ENCODE data around the gene GDPD5. TPM values are rescaled to one million over a fixed set of nuclear protein-coding genes. Genes with fewer than 3 reads are reported as not detected.

Gene GDPD5
- polyA plus RNA-seq, 1 experiment, result 1.4 TPM

DNA sequence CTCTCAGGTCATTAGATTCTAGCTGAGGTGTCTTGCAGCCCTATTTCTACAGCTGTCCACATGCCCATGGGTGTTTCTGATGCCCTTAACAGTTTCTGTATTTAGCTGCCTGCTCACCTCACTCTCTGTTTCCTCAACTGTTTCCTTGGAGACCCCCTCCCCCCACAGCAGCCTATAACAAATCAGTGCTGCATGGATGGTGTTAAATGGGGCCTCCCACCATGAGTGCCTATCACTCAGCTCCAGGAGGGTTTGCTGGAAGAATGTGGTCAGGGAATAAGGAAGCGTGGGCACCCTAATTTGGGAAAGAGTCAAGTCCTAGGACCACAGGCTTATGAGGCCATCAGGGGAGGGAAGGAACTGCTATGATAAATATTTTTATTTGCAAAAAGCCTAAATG is 101.3 kb downstream of the GDPD5 start:
- H3K27me3 ChIP-seq (ENCODE audit: control insufficient read depth, insufficient read depth, low read length), result peaks cover 10% of the 10 kb centered on the region
- TF ChIP-seq, protein P1, sequence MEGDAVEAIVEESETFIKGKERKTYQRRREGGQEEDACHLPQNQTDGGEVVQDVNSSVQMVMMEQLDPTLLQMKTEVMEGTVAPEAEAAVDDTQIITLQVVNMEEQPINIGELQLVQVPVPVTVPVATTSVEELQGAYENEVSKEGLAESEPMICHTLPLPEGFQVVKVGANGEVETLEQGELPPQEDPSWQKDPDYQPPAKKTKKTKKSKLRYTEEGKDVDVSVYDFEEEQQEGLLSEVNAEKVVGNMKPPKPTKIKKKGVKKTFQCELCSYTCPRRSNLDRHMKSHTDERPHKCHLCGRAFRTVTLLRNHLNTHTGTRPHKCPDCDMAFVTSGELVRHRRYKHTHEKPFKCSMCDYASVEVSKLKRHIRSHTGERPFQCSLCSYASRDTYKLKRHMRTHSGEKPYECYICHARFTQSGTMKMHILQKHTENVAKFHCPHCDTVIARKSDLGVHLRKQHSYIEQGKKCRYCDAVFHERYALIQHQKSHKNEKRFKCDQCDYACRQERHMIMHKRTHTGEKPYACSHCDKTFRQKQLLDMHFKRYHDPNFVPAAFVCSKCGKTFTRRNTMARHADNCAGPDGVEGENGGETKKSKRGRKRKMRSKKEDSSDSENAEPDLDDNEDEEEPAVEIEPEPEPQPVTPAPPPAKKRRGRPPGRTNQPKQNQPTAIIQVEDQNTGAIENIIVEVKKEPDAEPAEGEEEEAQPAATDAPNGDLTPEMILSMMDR (IDR thresholded peaks at IDR 0.05; ENCODE audit: low read depth, low read length), result no peak
- peaks cover 11% of the 10 kb centered on the region for H3K9me3 ChIP-seq (ENCODE audit: control insufficient read depth, insufficient read depth, low read length)
- ChIA-PET CTCF (interaction anchor here (1.0 kb wide), 1 partner anchor 108 kb away, joined by 3 read pairs; no protein-coding TSS in a partner anchor), POLR2A (no interaction called here)
- DNase-seq (ENCODE audit: low read depth, low spot score), result no peak
- no peak overlapping the region for H3K4me3 ChIP-seq (ENCODE audit: low read depth, low read length)
- H3K27ac ChIP-seq (ENCODE audit: low read depth, low read length), result no peak overlapping the region

DNA sequence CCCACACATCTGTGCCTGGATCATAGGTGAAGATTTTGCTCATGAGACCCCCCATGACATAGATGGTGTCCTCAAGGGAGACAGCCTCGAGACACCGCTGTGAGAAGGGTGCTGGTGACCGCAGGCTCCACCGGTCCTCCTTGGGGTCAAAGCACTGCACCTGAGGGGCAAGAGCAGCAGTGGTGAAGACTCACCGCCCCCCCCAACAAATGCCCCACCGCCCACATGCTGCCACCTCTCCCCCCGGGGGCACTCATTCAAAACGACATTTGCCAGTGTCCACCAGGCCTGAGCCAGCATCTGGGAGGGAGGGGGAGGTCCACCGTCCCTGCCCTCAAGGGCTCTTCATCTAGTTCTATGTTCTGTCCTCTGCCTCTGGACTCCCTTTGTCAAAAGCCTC is 102.0 kb downstream of the GDPD5 start:
- POLR2A ChIA-PET, result no interaction called here

DNA sequence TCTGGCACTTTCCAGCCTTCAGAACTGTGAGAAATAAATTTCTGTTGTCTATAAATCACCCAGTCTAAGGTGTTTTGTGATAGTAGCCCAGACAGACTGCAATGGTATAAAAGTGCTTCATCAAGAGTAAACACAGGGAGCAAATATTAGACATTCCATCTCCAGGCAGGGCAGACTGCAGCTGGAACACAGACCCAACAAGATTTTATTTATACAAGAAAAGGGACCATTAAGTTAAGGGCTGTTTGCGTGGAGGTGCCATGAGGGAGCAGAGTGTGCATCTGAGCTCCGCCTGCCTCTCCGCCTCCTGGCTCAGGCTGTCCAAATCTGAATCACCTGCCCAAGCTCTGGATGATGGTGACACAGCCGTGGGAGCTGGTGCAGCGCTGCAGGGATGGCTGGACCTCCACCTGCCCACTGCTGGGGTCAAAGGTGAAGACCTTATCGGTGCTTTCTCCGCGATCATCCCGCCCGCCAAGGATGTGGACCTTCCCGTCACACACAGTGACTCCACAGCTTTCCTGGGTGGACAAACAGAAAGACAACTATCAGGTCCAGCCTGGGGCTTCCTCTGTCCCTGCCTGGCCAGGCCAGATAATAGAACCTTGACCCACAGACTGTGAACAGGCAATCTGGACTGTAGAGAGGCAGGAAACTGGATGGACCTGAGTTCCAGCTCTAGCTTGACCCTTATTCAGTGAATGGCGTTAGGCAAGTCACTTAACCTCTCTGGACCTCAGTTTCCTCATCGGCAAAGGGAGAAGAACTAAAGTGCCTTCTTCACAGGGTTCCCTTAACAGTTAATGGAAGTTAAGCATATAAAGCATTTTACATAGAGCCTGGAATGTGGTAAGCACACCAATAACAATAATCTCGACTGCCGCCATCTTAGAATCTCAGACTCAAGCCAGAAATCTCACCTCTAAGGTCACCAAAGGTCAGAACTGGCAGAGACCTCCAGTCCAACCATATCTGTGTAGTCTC is 103.2 kb downstream of the GDPD5 start:
- DNase-seq (ENCODE audit: low read depth, low spot score), result no peak
- H3K9me3 ChIP-seq (ENCODE audit: control insufficient read depth, insufficient read depth, low read length), result no peaks in the 10 kb centered on the region
- H3K4me3 ChIP-seq (ENCODE audit: low read depth, low read length), result no peak overlapping the region
- no peak overlapping the region for H3K27ac ChIP-seq (ENCODE audit: low read depth, low read length)
- CTCF ChIA-PET, result interaction anchor here (1.0 to 1.3 kb wide), 2 partner anchors 14 to 15 kb away, joined by 3 read pairs; no protein-coding TSS in a partner anchor
- POLR2A ChIA-PET, result interaction anchor here (0.6 kb wide), 2 partner anchors 9 to 15 kb away, joined by 3 read pairs; no protein-coding TSS in a partner anchor
- H3K27me3 ChIP-seq (ENCODE audit: control insufficient read depth, insufficient read depth, low read length), result no peaks in the 10 kb centered on the region
- TF ChIP-seq, protein P1 (IDR thresholded peaks at IDR 0.05; ENCODE audit: low read depth, low read length), result no peak

More for the DNA sequence above, 102.0 kb downstream of the GDPD5 start:
- Histone ChIP-seq H3K9me3 (ENCODE audit: control insufficient read depth, insufficient read depth, low read length) (peaks cover 4% of the 10 kb centered on the region), H3K27me3 (ENCODE audit: control insufficient read depth, insufficient read depth, low read length) (peaks cover 4% of the 10 kb centered on the region), H3K4me3 (ENCODE audit: low read depth, low read length) (no peak overlapping the region), H3K27ac (ENCODE audit: low read depth, low read length) (no peak overlapping the region)
- TF ChIP-seq, protein P1 (IDR thresholded peaks at IDR 0.05; ENCODE audit: low read depth, low read length), result no peak
- no peak for DNase-seq (ENCODE audit: low read depth, low spot score)
- CTCF ChIA-PET, result interaction anchor here (1.0 to 1.3 kb wide), 2 partner anchors 15 to 108 kb away, joined by 3 read pairs; no protein-coding TSS in a partner anchor

DNA sequence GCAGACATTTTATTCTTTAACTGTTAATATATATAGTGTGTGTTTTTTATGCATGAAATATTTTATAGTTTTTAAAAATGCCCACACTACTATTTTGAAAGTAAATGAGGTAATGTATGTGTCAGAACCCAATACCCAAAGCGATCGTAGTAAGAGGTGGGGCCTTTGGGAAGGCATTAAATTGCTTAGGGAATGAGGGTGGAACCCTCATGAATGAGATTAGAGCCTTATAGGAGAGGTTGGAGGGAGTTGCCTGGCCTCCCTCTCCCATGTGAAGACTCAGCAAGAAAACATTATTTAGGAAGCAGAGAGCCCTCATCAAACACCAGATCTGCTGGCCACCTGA is 103.9 kb downstream of the GDPD5 start:
- Histone ChIP-seq H3K9me3 (ENCODE audit: control insufficient read depth, insufficient read depth, low read length) (no peaks in the 10 kb centered on the region), H3K27me3 (ENCODE audit: control insufficient read depth, insufficient read depth, low read length) (no peaks in the 10 kb centered on the region), H3K4me3 (ENCODE audit: low read depth, low read length) (no peak overlapping the region), H3K27ac (ENCODE audit: low read depth, low read length) (no peak overlapping the region)
- TF ChIP-seq, protein P1 (IDR thresholded peaks at IDR 0.05; ENCODE audit: low read depth, low read length), result no peak
- no peak for DNase-seq (ENCODE audit: low read depth, low spot score)
- ChIA-PET CTCF (interaction anchor here (1.0 kb wide), 1 partner anchor 14 kb away, joined by 3 read pairs; no protein-coding TSS in a partner anchor), POLR2A (interaction anchor here (0.6 kb wide), 1 partner anchor 14 kb away, joined by 3 read pairs; no protein-coding TSS in a partner anchor)
